Subcutaneous adipose tissue (tissue), 4 donors: ENCODE data around the gene SPATA33. TPM values are rescaled to one million over a fixed set of nuclear protein-coding genes. Genes with fewer than 3 reads are reported as not detected.

Experiments used
- total RNA-seq, 4 donors: library from RNA; depleted of rRNA; stranded (reverse); fragments of >200 nt; gene quantifications; one replicate each; pipeline ENCODE4 v1.1.0, GENCODE V29; 2016
- TF ChIP-seq, protein P1 (sequence below): fragments of 450-650 bp; IDR thresholded peaks from one replicate; pipeline ENCODE4 v1.5.1; 2016; ENCODE audit warnings: low read depth, mild to moderate bottlenecking, control low read depth, antibody characterized with exemption, moderate library complexity

Gene SPATA33
- total RNA-seq, 4 donors from 2014 or later, result 2.5 to 7.0 (median 5.4) TPM

- TF ChIP-seq, protein P1, sequence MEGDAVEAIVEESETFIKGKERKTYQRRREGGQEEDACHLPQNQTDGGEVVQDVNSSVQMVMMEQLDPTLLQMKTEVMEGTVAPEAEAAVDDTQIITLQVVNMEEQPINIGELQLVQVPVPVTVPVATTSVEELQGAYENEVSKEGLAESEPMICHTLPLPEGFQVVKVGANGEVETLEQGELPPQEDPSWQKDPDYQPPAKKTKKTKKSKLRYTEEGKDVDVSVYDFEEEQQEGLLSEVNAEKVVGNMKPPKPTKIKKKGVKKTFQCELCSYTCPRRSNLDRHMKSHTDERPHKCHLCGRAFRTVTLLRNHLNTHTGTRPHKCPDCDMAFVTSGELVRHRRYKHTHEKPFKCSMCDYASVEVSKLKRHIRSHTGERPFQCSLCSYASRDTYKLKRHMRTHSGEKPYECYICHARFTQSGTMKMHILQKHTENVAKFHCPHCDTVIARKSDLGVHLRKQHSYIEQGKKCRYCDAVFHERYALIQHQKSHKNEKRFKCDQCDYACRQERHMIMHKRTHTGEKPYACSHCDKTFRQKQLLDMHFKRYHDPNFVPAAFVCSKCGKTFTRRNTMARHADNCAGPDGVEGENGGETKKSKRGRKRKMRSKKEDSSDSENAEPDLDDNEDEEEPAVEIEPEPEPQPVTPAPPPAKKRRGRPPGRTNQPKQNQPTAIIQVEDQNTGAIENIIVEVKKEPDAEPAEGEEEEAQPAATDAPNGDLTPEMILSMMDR, result no peak
These were observed 44.1 kb downstream of the SPATA33 start, which contains the start of gene SPATA2L for GRCh38 chr16:89701425-89702406. TSS of gene SPATA2L (minus strand) at chr16:89701705. CDS start at chr16:89701232, 473 bp downstream.

GRCh38 chr16:89704281-89704680 lies 46.6 kb downstream of the SPATA33 start:
- TF ChIP-seq, protein P1, result no peak

GRCh38 chr16:89705006-89705405 lies 47.4 kb downstream of the SPATA33 start:
- TF ChIP-seq, protein P1, result no peak

GRCh38 chr16:89706518-89707260 lies 49.1 kb downstream of the SPATA33 start:
- TF ChIP-seq, protein P1, result no peak

DNA sequence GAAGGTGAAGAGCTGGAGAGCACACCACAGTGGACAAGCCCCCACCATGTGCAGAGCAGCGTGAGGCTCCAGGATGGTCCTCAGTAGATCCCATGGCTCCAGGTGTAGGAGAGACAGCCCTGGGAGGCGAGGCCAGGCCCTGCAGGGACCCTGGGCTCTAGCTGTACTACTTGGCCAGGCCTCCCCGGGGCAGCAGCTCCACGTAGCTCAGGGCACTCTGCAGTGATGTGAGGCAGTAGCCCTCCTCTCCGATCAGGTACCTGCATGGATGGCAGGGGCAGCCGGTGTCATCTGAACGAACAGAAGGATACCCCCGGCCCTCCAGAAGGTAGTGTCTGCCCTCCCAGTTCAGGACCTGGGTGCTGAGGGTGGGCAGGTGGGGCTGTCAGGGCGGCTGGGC lies 50.1 kb downstream of the SPATA33 start:
- TF ChIP-seq, protein P1, result no peak

GRCh38 chr16:89708481-89708931 lies 50.9 kb downstream of the SPATA33 start:
- TF ChIP-seq, protein P1, result no peak

DNA sequence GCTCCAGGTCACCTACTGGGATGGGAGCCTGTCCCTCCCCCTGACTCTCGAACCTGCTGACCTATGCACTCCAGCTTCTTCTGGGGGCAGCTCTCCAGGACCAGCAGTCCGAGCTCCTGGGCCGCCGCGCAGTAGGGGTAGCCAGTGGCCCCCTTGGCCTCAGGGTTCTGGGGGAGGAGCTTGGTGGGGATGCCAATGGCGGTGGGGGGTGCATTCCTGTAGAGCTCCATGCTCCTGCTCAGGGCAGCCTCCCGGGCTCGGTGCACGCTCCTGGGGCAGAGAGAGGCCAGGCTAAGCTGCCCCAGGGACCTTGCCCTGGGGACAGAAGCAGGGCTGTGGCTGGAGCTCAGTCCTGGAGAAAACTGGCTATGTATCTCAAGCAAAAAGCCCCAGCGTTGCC lies 51.5 kb downstream of the SPATA33 start:
- TF ChIP-seq, protein P1, result no peak
